HepG2 (cell line): ENCODE measurements around the gene MAGI1.

ENCODE experiments used
- CEBPB ChIP-seq: IDR thresholded peaks from 2 replicates; pipeline ENCODE4 v1.6.1; 2011; ENCODE audit warnings: low read depth, low read length, improper control_type of control experiment, borderline replicate concordance
- DNMT1 ChIP-seq: sonication (generic); formaldehyde crosslinking; IDR thresholded peaks from 2 replicates; pipeline ENCODE4 v1.5.1; 2020; ENCODE audit warnings: mild to moderate bottlenecking, missing genetic modification reagents
- HNF4A ChIP-seq: sonication (generic); formaldehyde crosslinking; IDR thresholded peaks from 2 replicates; pipeline ENCODE4 v1.4.0; 2020; ENCODE audit warnings: missing genetic modification reagents
- HNRNPK ChIP-seq: fragments of 200-400 bp; formaldehyde crosslinking; IDR thresholded peaks from 2 replicates; pipeline ENCODE4 v1.6.1; 2018; ENCODE audit warnings: low read length, low read depth, moderate library complexity, mild to moderate bottlenecking; ENCODE audit not compliant: poor library complexity, severe bottlenecking
- PCBP1 ChIP-seq: fragments of 200-400 bp; formaldehyde crosslinking; IDR thresholded peaks from 2 replicates; pipeline ENCODE4 v1.6.1; 2017; ENCODE audit warnings: mild to moderate bottlenecking, low read depth, low read length, borderline replicate concordance
- POLR2A ChIP-seq, 2 experiments: IDR thresholded peaks; 2 replicates each; pipeline ENCODE4 v1.6.1; 2011; ENCODE audit warnings: low read depth in 2 of 2, low read length in 2 of 2, mild to moderate bottlenecking in 1 of 2, moderate library complexity in 1 of 2; ENCODE audit not compliant: insufficient read depth in 1 of 2
- TAF1 ChIP-seq: sonication (generic); formaldehyde crosslinking; IDR thresholded peaks from 2 replicates; pipeline ENCODE4 v1.4.0; 2020; ENCODE audit warnings: missing genetic modification reagents
- USF2 ChIP-seq, 2 experiments: sonication (generic) in 1 of 2; formaldehyde crosslinking in 1 of 2; IDR thresholded peaks; 2 replicates each; pipeline versions ENCODE4 v1.5.1 to v1.6.1; 2011 to 2020; ENCODE audit warnings: borderline replicate concordance in 1 of 2, low read depth in 1 of 2, low read length in 1 of 2, mild to moderate bottlenecking in 1 of 2, missing genetic modification reagents in 1 of 2, moderate library complexity in 1 of 2
- ZNF556 ChIP-seq: sonication (generic); formaldehyde crosslinking; IDR thresholded peaks from 2 replicates; pipeline ENCODE4 v1.4.0; 2020; ENCODE audit warnings: mild to moderate bottlenecking, missing genetic modification reagents, borderline replicate concordance
- ZNF644 ChIP-seq: IDR thresholded peaks from 2 replicates; pipeline ENCODE4 v1.6.1; 2016; ENCODE audit warnings: low read depth
- ZNF777 ChIP-seq: sonication (generic); formaldehyde crosslinking; IDR thresholded peaks from 2 replicates; pipeline ENCODE4 v1.4.0; 2020; ENCODE audit warnings: missing genetic modification reagents
- TF ChIP-seq, protein P1 (sequence below): sonication (generic); formaldehyde crosslinking; IDR thresholded peaks from 2 replicates; pipeline ENCODE4 v1.5.0; 2020; ENCODE audit warnings: mild to moderate bottlenecking, missing genetic modification reagents, moderate library complexity

DNA sequence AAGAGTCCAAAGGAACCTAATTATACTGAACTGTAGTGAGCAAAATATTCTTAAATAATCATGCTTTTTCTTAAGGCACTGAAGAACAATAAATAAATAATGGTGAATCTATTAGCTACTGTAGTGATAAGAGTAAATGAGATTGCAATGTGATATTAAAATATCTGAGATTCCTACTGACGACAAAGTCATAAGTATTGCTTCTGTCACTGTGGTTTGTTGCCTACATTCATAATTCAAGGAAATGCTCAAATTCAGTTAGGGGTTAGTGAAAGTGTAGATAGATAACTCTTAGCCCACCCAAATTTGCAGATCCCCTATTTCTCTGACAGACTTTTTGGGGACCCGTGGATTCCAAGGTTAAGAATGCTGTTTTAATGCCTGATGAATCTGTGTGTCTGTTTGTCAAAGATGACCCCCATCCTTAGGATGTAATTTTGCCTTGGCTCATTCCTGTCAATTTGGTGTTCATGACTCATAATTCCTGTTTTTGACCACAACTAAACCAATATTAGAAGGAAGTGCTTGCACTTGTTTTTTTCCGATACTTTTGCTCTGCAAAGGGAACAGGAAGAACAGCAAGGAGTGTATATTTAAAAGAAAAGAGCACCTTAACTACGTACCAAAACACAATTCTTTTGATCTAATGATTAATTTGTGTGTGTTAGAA lies 86.7 kb downstream of the MAGI1 start:
- TF ChIP-seq HNRNPK = no peak
- no peak for TF ChIP-seq HNF4A (CRISPR knock-in tag)
- TF ChIP-seq ZNF644 (CRISPR knock-in tag) = no peak
- TF ChIP-seq, protein P1, sequence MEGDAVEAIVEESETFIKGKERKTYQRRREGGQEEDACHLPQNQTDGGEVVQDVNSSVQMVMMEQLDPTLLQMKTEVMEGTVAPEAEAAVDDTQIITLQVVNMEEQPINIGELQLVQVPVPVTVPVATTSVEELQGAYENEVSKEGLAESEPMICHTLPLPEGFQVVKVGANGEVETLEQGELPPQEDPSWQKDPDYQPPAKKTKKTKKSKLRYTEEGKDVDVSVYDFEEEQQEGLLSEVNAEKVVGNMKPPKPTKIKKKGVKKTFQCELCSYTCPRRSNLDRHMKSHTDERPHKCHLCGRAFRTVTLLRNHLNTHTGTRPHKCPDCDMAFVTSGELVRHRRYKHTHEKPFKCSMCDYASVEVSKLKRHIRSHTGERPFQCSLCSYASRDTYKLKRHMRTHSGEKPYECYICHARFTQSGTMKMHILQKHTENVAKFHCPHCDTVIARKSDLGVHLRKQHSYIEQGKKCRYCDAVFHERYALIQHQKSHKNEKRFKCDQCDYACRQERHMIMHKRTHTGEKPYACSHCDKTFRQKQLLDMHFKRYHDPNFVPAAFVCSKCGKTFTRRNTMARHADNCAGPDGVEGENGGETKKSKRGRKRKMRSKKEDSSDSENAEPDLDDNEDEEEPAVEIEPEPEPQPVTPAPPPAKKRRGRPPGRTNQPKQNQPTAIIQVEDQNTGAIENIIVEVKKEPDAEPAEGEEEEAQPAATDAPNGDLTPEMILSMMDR = no peak
- TF ChIP-seq CEBPB = no peak
- no peak for TF ChIP-seq ZNF556 (CRISPR knock-in tag)
- TF ChIP-seq ZNF777 (CRISPR knock-in tag) = no peak
- no peak for TF ChIP-seq POLR2A (IDR thresholded peaks at IDR 0.05; ENCODE audit: insufficient read depth in 1 of 2, low read depth in 2 of 2, low read length in 2 of 2)
- TF ChIP-seq DNMT1 (CRISPR knock-in tag) = no peak
- TF ChIP-seq USF2 (IDR thresholded peaks at IDR 0.05; ENCODE audit: low read depth, low read length) = no peak
- no peak for TF ChIP-seq USF2 (CRISPR knock-in tag; IDR thresholded peaks at IDR 0.05; ENCODE audit: borderline replicate concordance)
- TF ChIP-seq TAF1 = no peak
- TF ChIP-seq PCBP1 = no peak
